Measurements from ENCODE around the gene ACR.

- TF ChIP-seq CTCF (IDR thresholded peaks at IDR 0.05; ENCODE audit: low read depth, low read length, missing input control) = no peak
- TF ChIP-seq RXRA (IDR thresholded peaks at IDR 0.05) = no peak
- TF ChIP-seq FOXA1 (IDR thresholded peaks at IDR 0.05) = no peak
- TF ChIP-seq JUND (IDR thresholded peaks at IDR 0.05) = no peak
- TF ChIP-seq SP1 (IDR thresholded peaks at IDR 0.05) = no peak
- TF ChIP-seq EGR1 (IDR thresholded peaks at IDR 0.05; ENCODE audit: low read depth in 2 of 2) = no peak
- no peak for TF ChIP-seq REST (IDR thresholded peaks at IDR 0.05)
- no peak for TF ChIP-seq GABPA (IDR thresholded peaks at IDR 0.05 in 1 of 2, conservative IDR thresholded peaks at IDR 0.05 in 1 of 2)
- no peak for TF ChIP-seq YY1 (IDR thresholded peaks at IDR 0.05)
- no peak for TF ChIP-seq ATF3 (IDR thresholded peaks at IDR 0.05)
- TF ChIP-seq, protein P1, sequence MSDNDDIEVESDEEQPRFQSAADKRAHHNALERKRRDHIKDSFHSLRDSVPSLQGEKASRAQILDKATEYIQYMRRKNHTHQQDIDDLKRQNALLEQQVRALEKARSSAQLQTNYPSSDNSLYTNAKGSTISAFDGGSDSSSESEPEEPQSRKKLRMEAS (IDR thresholded peaks at IDR 0.05) = no peak
- TF ChIP-seq TAF1 (conservative IDR thresholded peaks at IDR 0.05) = no peak
Observed at GRCh38 chr22:50725597-50725996, 12.4 kb upstream of the ACR start.

Measured in liver (tissue), 3 donors.